ENCODE results near the gene GOLPH3L.
"Not testable (repeated sequence)": the region's sequence is repeated elsewhere in the genome, so short reads cannot be mapped to it uniquely, and the experiment has no call there.

Gene GOLPH3L

DNA sequence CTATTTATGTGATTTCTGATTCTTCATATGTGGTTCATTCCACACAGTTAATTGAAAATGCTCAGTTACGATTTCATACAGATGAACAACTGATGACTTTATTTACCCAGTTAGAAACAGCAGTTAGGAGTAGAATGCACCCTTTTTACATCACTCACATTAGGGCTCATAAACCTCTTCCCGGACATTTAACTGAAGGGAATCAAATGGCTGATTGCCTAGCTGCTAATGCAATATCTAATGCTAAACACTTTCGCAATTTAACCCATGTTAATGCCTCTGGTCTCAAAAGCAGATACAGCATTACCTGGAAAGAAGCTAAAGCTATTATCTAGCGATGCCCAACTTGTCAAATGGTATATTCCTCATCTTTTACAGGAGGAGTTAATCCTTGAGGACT lies 39.9 kb downstream of the GOLPH3L start:
- not testable (repeated sequence) for DNase-seq, ATAC-seq

DNA sequence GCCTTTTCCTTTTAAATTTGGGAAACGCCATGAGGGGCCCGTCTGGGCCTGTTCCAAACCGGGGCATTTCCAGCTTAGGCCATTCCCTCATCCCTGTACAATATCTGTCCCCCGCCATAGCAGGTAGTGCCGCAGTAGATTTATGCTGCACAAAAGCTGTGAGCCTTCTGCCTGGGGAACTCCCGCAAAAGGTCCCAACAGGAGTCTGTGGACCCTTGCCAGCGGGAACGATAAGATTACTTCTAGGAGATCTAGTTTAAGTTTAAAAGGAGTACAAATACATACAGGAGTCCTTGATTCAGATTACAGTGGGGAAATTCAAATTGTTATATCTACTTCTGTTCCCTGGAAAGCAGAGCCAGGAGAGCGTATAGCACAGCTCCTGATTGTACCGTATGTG lies 42.3 kb downstream of the GOLPH3L start:
- ATAC-seq: not testable (repeated sequence)

DNA sequence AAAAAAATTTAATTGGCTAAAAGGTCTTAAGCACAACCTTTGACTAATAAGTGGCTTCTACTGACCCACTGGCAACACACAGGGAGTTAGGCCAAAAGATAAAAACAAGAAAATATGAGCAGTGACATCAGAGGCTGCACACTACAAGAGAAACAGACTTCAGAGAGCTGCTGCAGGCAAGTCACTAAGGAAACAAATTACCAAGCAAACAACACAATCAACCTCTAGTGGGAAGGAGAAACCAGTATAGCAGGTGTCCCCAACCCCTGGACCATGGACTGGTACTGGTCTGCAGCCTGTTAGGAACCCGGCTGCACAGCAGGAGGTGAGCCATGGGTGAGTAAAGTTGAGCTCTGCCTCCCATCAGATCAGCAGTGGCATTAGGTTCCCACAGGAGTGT lies 46.8 kb downstream of the GOLPH3L start:
- no peak for ATAC-seq
- no peak for DNase-seq

More for the DNA sequence above, 42.3 kb downstream of the GOLPH3L start:
- DNase-seq: not testable (repeated sequence)

DNA sequence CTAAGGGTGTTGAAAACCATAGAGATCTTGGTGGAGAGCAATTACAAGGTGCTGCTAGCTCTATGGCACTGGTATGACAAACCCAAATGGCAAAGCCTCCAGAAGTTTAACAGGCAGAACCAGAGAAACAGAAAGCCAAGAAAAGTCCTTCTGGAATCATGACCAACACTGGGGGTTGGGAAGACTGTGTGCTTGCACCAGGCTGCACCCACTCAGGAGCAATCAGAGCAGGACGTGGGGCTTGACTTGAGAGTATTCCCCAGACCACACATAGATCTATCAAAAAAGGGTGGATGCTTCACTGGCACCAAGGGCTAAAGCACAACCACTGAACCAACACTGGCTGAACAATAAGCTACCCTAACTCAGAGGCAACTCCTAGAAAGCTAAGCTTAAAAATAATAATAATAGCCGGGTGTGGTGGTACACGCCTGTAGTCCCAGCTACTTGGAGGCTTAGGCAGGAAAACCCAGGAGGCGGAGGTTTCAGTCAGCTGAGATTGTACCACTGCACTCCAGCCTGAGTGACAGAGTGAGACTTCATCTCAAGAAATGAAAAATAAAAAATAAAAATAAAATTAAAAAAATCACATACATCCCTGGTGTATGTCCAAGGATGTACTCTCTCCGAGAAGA lies 47.4 kb downstream of the GOLPH3L start:
- ATAC-seq: no peak
- DNase-seq: no peak

DNA sequence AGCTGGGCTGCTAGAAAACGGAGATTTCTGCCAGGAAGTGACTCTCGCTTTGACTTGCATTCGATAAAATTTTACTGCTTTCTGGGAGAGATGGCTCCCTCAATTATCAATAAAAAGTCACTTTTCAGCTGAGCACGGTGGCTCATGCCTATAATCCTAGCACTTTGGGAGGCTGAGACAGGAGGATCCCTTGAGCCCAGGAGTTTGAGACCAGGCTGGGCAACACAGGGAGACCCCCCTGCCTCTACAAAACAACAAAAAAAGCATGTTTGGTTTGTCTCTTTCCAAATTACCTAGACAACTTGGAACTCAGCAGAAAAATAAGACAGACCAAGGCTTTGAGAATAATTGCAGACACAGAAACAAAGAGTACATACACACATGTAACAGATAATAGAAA lies 54.7 kb downstream of the GOLPH3L start:
- DNase-seq: no peak
- no peak for ATAC-seq

DNA sequence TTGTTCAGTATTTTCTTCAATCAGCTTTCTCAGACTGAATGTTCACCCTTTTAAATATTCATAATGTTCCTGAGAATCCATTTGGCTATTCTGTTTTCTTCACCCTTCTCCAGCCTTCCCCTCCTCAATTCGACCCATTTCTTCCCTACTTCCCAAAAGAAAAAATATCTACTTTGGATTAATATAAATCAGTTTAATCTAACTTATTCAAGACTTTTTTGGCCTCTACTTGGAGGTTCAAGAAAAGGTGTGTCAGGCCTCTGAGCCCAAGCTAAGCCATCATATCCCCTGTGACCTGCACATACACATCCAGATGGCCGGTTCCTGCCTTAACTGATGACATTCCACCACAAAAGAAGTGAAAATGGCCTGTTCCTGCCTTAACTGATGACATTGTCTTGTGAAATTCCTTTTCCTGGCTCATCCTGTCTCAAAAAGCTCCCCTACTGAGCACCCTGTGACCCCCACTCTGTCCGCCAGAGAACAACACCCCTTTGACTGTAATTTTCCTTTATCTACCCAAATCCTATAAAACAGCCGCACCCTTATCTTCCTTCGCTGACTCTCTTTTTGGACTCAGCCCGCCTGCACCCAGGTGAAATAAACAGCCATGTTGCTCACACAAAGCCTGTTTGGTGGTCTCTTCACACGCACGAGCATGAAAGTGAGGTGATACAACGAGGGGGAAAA lies 55.7 kb downstream of the GOLPH3L start:
- DNase-seq, ATAC-seq: not testable (repeated sequence)

DNA sequence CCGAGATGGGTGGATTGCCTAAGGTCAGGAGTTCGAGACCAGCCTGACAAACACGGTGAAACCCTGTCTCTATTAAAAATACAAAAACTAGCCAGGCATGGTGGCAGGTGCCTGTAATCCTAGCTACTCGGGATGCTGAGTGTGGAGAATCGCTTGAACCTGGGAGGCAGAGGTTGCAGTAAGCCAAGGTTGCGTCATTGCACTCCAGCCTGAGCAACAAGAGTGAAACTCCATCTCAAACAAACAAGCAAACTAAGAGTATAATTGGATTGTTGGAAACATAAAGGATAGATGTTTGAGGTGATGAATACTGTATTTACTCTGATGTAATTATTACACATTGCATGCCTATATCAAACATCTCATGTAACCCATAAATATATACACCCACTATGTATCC lies 58.5 kb downstream of the GOLPH3L start:
- ATAC-seq, DNase-seq: not testable (repeated sequence)

DNA sequence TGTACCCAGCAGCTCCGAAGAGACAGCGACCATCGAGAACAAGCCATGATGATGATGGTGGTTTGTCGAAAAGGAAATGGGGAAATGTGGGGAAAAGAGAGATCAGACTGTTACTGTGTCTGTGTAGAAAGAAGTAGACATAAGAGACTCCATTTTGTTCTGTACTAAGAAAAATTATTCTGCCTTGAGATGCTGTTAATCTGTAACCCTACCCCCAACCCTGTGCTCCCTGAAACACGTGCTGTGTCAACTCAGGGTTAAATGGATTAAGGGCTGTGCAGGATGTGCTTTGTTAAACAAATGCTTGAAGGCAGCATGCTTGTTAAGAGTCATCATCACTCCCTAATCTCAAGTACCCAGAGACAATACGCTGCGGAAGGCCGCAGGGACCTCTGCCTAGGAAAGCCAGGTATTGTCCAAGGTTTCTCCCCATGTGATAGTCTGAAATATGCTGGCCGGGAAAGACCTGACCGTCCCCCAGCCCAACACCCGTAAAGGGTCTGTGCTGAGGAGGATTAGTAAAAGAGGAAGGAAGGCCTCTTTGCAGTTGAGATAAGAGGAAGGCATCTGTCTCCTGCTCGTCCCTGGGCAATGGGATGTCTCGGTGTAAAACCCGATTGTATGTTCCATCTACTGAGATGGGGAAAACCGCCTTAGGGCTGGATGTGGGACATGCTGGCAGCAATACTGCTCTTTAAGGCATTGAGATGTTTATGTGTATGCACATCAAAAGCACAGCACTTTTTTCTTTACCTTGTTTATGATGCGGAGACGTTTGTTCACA lies 61.9 kb downstream of the GOLPH3L start:
- DNase-seq, ATAC-seq: not testable (repeated sequence)

DNA sequence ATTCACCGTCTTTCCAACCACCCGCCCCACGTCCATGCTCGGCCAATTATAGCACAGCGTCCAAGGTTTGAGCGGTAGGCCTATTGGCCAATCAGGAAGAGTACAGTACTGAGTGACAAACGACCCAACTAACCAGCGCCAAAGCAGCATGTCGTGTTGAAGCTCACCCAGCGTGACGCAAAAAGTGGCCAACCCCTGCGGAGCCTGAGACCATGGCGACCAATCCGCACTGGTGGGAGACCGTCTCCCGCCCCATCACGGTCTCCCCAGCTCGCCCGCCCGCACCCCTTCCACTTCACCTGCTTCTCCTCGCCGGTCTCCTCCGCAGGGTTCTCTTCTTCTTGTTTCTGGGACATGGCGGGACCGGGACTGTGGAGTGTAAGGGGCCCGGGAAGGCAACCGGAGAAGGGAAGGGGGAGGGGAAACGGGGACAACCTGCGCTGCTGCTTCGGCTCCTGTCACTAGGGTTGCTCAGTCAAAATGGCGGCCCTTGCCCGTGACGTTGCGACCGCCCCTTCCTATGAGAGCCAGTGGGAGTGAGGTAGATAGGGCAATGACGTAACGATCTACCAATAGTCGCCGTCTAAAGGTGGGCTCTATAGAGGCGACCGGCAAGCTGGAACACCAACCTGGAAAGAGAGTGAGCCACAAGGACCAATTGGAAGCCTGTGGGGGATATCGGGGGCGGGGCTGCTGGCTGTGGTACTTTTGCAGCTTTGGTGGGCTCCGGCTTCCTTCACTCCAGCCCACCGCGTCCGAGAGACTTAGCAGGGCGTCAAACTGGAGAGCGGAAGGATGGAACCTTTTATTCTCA lies 67.6 kb downstream of the GOLPH3L start, which contains the start of gene ENSA:
Gene ENSA (minus strand): TSS at position 498 of the 814 bp plus-strand sequence. CDS start 142 bp downstream, at position 356.
- peak; percentile 91 for ATAC-seq
- peak; percentile 93 for DNase-seq

DNA sequence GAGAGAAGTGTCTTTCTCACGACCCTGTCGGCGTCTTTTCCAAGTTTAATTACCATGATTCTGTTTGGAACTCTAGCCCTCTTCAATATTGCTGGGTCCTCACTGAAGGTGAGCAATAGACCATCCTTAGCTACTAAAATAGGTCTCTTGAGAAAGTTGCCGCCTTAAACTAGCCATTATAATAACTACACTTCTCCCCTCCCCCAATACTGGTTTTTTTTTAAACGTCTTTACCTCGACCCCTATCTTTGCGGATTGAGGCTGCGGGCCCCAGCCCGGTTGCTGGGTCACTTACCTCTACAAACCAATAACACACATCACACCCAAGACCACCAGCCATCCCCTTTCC lies 68.2 kb downstream of the GOLPH3L start:
- DNase-seq (no peak), ATAC-seq (no peak)

DNA sequence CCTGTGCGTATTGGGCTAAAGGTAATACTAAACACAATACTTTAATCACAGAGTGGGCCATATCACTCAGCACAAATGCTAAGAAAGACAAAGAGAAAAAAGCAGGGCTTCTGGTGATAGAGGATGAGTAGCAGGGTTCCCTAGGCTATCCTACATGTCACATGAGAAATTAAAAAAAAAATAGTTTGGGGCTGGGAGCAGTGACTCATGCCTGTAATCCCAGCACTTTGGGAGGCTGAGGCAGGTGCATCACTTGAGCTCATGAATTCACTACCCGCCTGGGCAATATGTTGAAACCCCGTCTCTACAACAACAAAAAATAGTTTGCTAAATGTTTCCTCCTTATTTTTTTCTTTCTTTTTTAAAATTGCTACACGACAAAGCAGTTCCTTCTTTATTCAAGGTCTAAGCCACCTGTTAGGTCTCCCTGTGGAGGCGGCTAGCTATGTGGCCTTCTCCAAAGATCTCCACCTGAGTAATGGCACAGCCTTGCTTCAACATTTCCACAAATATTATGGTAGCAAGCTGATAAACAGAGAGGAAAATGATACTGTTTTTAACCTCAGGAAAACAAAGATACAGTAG lies 69.0 kb downstream of the GOLPH3L start:
- ATAC-seq: no peak
- no peak for DNase-seq

DNA sequence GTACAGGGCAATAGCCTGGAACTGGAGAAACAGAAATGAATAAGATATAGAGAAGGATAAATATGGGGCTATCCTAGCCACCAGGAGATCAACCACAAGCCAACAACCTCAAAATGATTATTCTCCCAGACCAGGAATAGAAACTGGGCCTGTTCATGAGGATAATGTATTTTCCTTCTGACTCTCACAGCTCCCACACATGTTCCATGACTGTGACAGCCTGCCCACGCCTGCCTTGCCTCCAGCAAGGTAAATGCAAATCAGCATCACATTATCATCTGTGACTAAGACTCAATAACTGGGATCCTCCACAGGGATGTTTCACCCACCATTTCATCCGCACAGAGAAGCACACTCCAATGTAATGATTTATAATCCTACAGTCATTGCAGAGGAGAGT lies 70.8 kb downstream of the GOLPH3L start:
- peak; percentile 56 for DNase-seq
- no peak for ATAC-seq

DNA sequence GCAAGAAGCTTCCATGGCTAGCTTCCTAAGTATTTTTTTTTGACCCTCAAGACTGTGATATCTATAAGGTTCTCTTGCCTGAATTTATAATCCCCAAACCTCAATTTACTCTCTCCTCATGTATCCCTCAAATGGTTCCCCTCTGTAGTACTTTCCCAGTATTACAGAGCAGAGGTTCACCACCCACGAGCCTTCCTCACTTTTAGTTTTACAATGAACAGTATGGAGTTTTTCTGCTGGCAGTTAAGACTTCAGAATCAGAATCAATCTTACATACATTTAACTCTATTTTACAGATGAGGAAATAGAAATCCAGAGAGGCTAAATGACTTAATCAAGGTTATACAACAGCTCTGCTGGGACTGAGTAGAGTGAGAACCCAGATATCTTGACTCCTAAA lies 72.4 kb downstream of the GOLPH3L start:
- not testable (repeated sequence) for DNase-seq, ATAC-seq

DNA sequence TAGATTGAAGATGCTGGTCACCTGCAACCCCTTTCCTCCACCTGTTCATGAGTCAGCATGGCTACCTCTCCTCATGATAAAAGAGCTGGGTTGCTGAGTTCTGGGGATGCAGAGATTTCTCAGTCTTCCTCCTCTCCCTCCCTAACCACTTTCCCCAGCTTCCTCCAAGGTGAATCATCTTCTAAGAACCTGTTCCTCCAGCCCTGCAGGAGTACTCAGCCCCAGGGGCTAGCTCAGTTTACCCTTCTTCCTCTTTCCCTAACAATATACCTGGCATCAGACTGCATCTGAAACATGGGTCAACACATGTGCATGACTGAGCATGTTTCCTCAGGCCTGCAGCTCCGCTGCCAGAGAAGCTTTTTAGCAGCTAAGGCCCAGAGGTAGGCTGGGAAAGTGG lies 72.8 kb downstream of the GOLPH3L start:
- not testable (repeated sequence) for DNase-seq, ATAC-seq

DNA sequence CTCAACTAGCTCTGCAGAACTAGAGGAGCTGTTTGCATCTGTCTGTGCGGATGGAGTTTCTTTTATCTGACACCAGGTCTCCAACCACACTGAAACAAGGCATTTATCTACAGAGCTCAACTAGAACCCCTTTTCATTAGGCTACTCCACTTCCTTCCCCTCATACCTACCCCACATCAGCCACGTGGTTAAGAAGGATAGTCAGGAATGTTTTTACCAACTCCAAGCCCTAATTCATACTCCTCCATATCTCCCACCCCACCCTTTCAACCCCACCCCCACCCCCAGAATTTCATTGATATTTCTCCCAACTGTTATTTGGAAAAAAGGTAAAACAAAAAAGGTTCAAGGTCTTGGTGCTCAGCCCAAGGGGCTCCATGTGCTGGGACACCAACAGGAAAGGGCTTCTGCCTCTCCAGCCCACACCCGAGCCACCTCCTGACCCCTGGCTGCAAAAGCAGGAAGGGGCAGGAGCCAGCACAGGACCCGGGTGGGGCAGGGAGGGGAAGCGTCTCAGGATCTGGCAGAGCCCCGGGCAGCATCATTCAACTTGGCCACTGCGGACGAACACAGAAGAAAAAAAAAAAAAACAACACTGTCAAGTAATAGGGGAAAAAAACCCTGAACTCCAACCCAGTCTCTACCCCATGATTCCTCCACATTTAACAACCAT lies 74.5 kb downstream of the GOLPH3L start:
- DNase-seq: no peak
- no peak for ATAC-seq

DNA sequence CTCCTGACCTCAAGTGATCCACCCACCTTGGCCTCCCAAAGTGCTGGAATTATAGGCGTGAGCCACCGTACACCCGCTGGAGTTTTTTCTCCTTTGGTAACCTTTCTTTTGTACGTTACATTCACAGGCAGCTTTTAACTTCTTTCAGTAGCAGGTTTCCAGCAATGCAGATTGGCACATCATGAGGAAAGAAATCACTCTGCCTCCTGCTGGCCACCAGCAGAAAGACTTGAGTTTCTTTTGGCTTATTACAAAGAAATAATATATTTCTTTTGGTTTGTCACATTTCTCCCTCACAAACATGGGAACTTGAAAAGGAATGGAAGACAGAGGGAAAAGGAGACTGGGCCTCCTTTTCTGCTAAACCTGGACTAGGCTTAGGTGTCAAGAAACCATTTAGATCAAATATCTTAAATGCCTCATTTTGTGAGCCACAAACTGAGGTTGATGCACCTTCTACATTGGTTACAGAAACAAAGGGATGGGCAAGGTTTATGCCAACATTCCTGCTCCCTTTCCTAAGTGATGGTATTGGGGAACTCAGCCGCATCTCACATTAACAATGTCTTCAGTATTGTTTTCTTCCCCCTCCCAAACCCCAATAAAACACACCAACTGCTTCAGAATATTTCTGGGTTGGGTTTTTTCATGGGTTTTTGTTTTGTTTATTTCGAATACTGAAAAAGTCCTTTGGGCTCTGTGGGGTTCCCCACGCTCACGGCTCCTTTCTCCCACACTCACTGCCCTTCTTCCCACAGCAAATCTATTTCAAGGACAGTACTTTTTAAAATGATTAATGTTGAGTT lies 75.3 kb downstream of the GOLPH3L start:
- no peak for ATAC-seq
- peak; percentile 49 for DNase-seq

DNA sequence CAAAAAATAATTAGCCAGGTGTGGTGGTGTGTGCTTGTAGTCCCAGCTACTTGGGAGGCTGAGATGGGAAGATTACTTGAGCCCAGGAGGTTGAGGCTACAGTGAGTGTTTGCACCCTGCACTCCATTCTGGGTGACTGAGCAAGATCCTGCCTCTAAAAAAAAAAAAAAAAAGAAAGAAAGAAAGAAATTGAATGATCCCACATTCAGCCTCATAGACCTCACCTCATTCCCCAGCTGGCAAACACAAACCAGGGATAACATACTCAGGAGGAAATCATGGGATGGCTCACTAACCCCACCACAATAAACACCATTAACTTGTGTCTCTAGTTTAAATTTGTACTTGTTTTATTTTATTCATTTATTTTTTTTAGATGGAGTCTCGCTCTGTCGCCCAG lies 76.0 kb downstream of the GOLPH3L start:
- DNase-seq (no peak), ATAC-seq (no peak)

DNA sequence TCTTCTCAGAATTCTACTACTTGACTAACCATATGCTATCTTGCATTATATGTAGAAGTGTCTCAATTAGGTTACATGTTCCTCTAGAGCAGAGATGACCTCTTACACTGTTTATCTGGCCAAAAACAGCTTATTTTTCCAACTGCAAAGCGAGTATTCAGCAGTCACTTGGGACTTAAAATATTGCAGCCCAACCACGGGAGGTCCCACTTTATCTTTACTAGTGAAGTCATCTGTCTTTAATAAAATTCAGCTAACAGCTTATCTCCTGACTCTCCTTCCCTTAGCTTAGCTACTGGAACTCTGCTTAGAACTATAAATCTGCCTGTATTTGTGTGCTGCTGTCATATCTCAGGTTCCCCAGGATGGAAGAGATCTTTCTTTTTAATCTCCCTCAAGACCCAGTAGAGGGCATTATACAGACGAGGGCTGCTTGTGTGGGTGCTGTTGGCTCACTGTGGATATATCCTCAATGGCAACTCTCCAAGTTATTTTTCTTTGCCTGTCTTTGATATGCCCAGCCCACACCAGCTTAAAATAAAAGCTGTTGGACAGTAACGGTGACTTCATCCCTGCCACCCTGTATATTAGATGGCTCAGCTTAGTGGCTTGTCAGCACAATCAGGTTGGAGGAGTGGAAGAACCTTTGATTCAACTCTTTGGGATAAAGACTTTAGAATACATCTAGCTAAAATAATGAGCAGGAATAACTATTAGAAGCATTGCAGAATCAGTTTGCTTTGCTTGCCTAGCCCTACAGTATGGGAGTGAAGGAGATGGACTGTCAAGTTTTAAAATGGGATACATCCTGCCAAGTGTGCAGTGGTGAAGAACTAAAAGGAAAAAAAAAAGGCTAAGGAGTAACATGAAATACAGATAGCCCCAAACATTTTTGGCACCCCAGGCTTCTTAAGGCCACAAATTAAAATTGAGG lies 77.1 kb downstream of the GOLPH3L start:
- peak; percentile 33 for ATAC-seq
- DNase-seq: no peak
